ENCODE measurements around the gene SLC22A15. TPM values are rescaled to one million over a fixed set of nuclear protein-coding genes. Genes with fewer than 3 reads are reported as not detected.

The SLC22A15 gene
- total and polyA plus RNA-seq, 2 experiments from 2014 or later = 2.7 to 3.8 TPM

GRCh38 chr1:115977499-115978258 lies 1.4 kb downstream of the SLC22A15 start:
- H3K4me1 Mint-ChIP-seq = peaks cover 25% of the 10 kb centered on the region
- TF ChIP-seq REST (IDR thresholded peaks at IDR 0.05; ENCODE audit: unreplicated experiment) = no peak
- TF ChIP-seq EZH2phosphoT487 (IDR thresholded peaks at IDR 0.05; ENCODE audit: unreplicated experiment) = no peak
- no peak for TF ChIP-seq JUNB (IDR thresholded peaks at IDR 0.05; ENCODE audit: unreplicated experiment)
- no peak for TF ChIP-seq STAT1 (IDR thresholded peaks at IDR 0.05; ENCODE audit: unreplicated experiment)
- TF ChIP-seq NANOG (IDR thresholded peaks at IDR 0.05; ENCODE audit: borderline replicate concordance) = no peak
- TF ChIP-seq CTCF (conservative IDR thresholded peaks at IDR 0.05; ENCODE audit: low read depth in 2 of 2) = no peak
- no peak for TF ChIP-seq ZNF462 (CRISPR knock-in tag; IDR thresholded peaks at IDR 0.05)
- TF ChIP-seq ETS1 (IDR thresholded peaks at IDR 0.05) = no peak
- TF ChIP-seq EZH2 (IDR thresholded peaks at IDR 0.05; ENCODE audit: low read depth, unreplicated experiment) = no peak
- no peak for TF ChIP-seq POLR2AphosphoS5 (IDR thresholded peaks at IDR 0.05; ENCODE audit: low read depth)
- TF ChIP-seq CREB1 (CRISPR knock-in tag; IDR thresholded peaks at IDR 0.05; ENCODE audit: low read depth) = no peak
- no peak for TF ChIP-seq ZNF114 (CRISPR knock-in tag; IDR thresholded peaks at IDR 0.05)
- no peak for TF ChIP-seq ZNF331 (CRISPR knock-in tag; IDR thresholded peaks at IDR 0.05; ENCODE audit: low read depth)
- H4K20me1 ChIP-seq (replicated peaks; ENCODE audit: insufficient read depth) = no peaks in the 10 kb centered on the region
- peak overlapping the region; percentile 82 for H3K4me2 ChIP-seq
- H3K36me3 Mint-ChIP-seq (ENCODE audit: low read depth) = no peaks in the 10 kb centered on the region
- H3K4me3 Mint-ChIP-seq = peak overlapping the region; percentile 93
- no peaks in the 10 kb centered on the region for H3K36me3 ChIP-seq (ENCODE audit: insufficient read depth)
- no peaks in the 10 kb centered on the region for H3K9me3 Mint-ChIP-seq
- H3K27ac ChIP-seq (ENCODE audit: low read depth) = no peak overlapping the region
- peak overlapping the region; percentile 80 for H2AFZ ChIP-seq
- peaks cover 5% of the 10 kb centered on the region for H3K27me3 Mint-ChIP-seq (ENCODE audit: insufficient read depth, low read depth, poor library complexity)
- H3K4me1 ChIP-seq (ENCODE audit: insufficient read depth) = peaks cover 27% of the 10 kb centered on the region
- no peak for ATAC-seq
- DNase-seq (ENCODE audit: low spot score) = peak; percentile 16
- H3K4me3 ChIP-seq = peak overlapping the region; percentile 63
- H3K27me3 ChIP-seq (ENCODE audit: insufficient read depth) = no peaks in the 10 kb centered on the region
- peaks cover 26% of the 10 kb centered on the region for H3K79me2 ChIP-seq (replicated peaks; ENCODE audit: insufficient read depth)
- peaks cover 2% of the 10 kb centered on the region; the same call in 1 of the 2 replicates for H3F3A ChIP-seq (replicated peaks; ENCODE audit: low read depth)
- H3K9me2 ChIP-seq (ENCODE audit: insufficient read depth) = no peaks in the 10 kb centered on the region
- H3K27ac Mint-ChIP-seq = no peak overlapping the region

Measured in GM23338 (cell line).